VCaP (cell line): ENCODE measurements around the gene GATA6.

Experiments used
- H3K27ac ChIP-seq: fragments of 450-650 bp; 2 replicates; pipeline ENCODE4 v1.5.1; 2017
- TF ChIP-seq, protein P1 (sequence below): fragments of 450-650 bp; conservative IDR thresholded peaks from 2 replicates; pipeline ENCODE4 v1.5.1; 2017; ENCODE audit warnings: mild to moderate bottlenecking, moderate library complexity

GATA6 gene

DNA sequence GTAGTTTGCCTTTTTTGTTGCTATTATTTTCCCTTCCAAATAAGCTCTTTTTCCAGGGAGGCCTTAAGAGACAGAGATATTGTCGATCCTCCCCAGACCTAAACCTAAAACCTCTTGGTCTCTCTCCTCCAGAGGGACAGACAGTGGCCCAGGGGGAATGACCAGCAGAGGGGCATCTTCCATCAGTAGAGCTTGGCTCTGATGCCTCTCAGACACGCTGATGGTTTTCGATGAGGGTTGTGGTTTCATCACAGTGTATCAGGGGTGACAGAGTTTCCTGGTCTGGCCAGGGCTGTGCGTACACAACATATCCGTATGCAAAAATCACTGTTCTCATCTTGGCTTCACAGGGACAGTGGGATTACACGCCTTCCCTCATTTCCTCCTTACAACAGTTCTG lies 68.6 kb downstream of the GATA6 start:
- TF ChIP-seq, protein P1, sequence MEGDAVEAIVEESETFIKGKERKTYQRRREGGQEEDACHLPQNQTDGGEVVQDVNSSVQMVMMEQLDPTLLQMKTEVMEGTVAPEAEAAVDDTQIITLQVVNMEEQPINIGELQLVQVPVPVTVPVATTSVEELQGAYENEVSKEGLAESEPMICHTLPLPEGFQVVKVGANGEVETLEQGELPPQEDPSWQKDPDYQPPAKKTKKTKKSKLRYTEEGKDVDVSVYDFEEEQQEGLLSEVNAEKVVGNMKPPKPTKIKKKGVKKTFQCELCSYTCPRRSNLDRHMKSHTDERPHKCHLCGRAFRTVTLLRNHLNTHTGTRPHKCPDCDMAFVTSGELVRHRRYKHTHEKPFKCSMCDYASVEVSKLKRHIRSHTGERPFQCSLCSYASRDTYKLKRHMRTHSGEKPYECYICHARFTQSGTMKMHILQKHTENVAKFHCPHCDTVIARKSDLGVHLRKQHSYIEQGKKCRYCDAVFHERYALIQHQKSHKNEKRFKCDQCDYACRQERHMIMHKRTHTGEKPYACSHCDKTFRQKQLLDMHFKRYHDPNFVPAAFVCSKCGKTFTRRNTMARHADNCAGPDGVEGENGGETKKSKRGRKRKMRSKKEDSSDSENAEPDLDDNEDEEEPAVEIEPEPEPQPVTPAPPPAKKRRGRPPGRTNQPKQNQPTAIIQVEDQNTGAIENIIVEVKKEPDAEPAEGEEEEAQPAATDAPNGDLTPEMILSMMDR: no peak

DNA sequence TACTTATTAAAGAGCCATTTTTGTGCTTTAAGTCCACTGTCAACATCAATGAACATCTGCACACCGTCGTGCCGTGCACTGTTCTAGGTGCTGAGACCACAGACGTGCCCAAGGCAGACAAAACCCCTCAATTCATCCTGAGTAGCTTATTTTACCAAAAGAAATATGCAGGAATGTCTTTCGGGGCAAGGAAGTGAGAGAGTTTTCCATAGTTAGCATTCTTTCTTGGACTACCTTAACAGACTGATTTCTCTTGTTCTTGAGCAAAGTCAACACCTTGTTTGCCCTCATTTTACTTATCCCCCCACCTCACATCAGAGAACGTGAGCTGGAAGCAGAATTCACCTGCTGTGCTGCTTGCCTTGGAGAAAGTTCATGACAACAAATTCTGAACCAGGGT lies 69.3 kb downstream of the GATA6 start:
- TF ChIP-seq, protein P1: no peak

More for the DNA sequence above, 68.6 kb downstream of the GATA6 start:
- H3K27ac ChIP-seq: no peak overlapping the region

DNA sequence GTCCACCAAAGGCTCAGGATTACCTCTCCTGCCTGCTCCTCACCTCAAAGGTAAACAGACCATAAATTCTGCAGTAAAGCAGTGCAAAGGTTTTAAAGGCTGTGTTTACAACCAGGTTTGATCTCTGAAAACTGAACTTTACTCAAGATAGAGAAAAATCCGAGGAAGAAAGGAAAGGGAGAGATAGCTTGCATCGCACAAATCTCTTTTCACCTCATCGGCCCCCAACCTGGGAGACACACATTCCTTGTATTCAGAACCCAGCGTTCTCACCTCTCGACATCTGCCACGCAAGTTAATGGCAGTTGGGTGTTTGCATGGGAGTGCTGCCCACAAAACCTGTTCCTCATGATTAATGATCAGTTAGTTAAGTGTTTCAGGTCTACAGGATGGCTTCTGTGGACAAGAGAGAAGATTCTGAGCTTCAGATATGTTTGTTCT lies 72.6 kb downstream of the GATA6 start:
- TF ChIP-seq, protein P1: no peak
- H3K27ac ChIP-seq: peak overlapping the region; percentile 89

More for the DNA sequence above, 69.3 kb downstream of the GATA6 start:
- H3K27ac ChIP-seq: no peak overlapping the region

DNA sequence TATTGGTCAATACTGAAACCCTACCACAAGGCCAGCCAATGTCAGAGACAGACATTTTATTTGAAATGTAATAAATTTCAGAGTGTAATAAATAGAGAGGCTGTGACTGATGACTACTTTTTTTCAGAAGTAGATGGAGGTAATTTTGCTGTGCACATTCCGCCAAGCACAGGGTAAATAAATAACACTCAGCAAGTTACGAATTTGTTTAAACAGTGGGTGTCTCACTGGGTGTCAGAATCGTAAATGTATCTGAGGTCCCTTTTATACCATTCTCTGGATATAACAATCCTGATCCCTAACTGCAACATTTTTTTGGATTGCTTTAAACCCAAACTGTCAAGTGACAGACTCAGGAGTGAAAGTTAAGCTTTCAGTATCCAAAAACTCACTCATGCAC lies 74.1 kb downstream of the GATA6 start:
- peak overlapping the region; percentile 89 for H3K27ac ChIP-seq
- TF ChIP-seq, protein P1: no peak

DNA sequence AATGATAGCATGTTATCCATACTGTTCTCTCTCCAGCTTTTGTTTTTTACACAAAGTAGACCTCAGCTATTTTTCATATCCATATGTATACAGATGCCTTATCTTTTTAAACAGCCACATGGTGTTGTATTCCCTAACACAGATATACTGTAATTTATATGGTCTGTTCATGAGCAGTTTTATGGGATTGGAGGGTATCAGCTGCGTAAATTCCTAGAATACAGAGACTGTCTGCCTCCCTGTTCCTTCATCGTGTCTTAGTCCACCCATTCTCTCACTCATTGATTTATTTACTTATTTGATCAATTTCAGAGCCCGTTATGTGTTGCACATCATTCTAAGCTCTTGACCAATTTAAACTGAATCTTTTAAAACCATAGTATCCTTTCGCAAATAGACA lies 80.6 kb downstream of the GATA6 start:
- no peak overlapping the region for H3K27ac ChIP-seq
- TF ChIP-seq, protein P1: no peak

DNA sequence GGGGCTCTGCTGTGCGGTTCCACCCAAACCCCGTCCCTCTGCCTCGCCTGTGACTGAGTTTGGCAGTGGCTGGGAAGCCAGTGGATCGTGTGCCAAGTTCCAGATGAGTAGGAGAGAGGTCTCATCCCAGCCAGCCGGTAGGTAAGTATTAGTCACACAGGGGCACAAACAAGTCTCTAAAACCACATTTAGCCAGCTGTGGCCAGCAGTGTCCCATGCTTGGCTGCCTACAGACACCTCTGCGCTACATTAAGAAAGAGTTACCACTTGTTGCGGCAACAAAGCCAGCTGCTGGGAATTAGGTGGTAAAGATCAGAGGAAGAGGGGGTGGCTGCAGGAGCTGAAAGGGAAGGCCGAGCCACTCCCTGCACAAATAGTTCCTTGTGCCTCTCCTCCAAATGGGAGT lies 81.2 kb downstream of the GATA6 start:
- no peak overlapping the region for H3K27ac ChIP-seq
- TF ChIP-seq, protein P1: no peak
